Kidney epithelial cell (primary cell): ENCODE results near the gene ABHD15. TPM values are rescaled to one million over a fixed set of nuclear protein-coding genes. Genes with fewer than 3 reads are reported as not detected.

Experiments used
- DNase-seq: peaks from one replicate; pipeline ENCODE4 v3.0.0-alpha.2; 2010; ENCODE audit warnings: low read depth
- H3K27me3 ChIP-seq: 2 replicates; pipeline ENCODE4 v1.6.0; 2011; ENCODE audit warnings: low read length; ENCODE audit not compliant: control insufficient read depth, insufficient read depth
- H3K36me3 ChIP-seq: 2 replicates; pipeline ENCODE4 v1.5.1; 2011; ENCODE audit warnings: low read length; ENCODE audit not compliant: control insufficient read depth, insufficient read depth
- H3K4me3 ChIP-seq: 2 replicates; pipeline ENCODE4 v1.5.1; 2011; ENCODE audit warnings: low read depth, mild to moderate bottlenecking, control low read depth, low read length
- CTCF ChIP-seq: IDR thresholded peaks from 2 replicates; pipeline ENCODE4 v1.5.1; 2011; ENCODE audit warnings: mild to moderate bottlenecking, moderate library complexity, low read length, control low read depth, inconsistent platforms; ENCODE audit not compliant: insufficient read depth, poor library complexity, severe bottlenecking
- total RNA-seq: library from RNA; depleted of rRNA; stranded (reverse); fragments of >200 nt; gene quantifications from 2 replicates; pipeline ENCODE4 v1.2.3, GENCODE V29; 2015

Gene ABHD15
- total RNA-seq, 1 donor from 2014 or later = 8.3 TPM

- Histone ChIP-seq H3K36me3 (peaks cover 2% of the 10 kb centered on the region), H3K4me3 (no peak overlapping the region), H3K27me3 (no peaks in the 10 kb centered on the region)
- DNase-seq = no peak
- TF ChIP-seq CTCF = peak; percentile 89
Observed at GRCh38 chr17:29579866-29580771, 13.3 kb upstream of the ABHD15 start.

GRCh38 chr17:29578626-29579485 is 12.0 kb upstream of the ABHD15 start:
- DNase-seq = no peak
- H3K36me3 ChIP-seq = peaks cover 6% of the 10 kb centered on the region

GRCh38 chr17:29577385-29578211 is 10.8 kb upstream of the ABHD15 start:
- Histone ChIP-seq H3K4me3 (no peak overlapping the region), H3K36me3 (peaks cover 9% of the 10 kb centered on the region), H3K27me3 (no peaks in the 10 kb centered on the region)
- no peak for TF ChIP-seq CTCF
- no peak for DNase-seq

More at GRCh38 chr17:29578626-29579485, 12.0 kb upstream of the ABHD15 start:
- TF ChIP-seq CTCF = no peak
- Histone ChIP-seq H3K27me3 (no peaks in the 10 kb centered on the region), H3K4me3 (no peak overlapping the region)

- DNase-seq = no peak
- Histone ChIP-seq H3K27me3 (no peaks in the 10 kb centered on the region), H3K4me3 (no peak overlapping the region), H3K36me3 (peaks cover 9% of the 10 kb centered on the region)
- TF ChIP-seq CTCF = no peak
Observed at GRCh38 chr17:29577001-29577370, 10.1 kb upstream of the ABHD15 start.

GRCh38 chr17:29576214-29577000 is 9.6 kb upstream of the ABHD15 start:
- Histone ChIP-seq H3K36me3 (peaks cover 9% of the 10 kb centered on the region), H3K4me3 (no peak overlapping the region), H3K27me3 (no peaks in the 10 kb centered on the region)
- no peak for DNase-seq
- no peak for TF ChIP-seq CTCF
